GM10266 (cell line): ENCODE results near the gene TREH.

Source experiments
- DNase-seq: peaks from one replicate; pipeline ENCODE4 v3.0.0; 2012; ENCODE audit errors: extremely low spot score
- CTCF ChIP-seq: IDR thresholded peaks from 2 replicates; pipeline ENCODE4 v1.5.1; 2012; ENCODE audit warnings: mild to moderate bottlenecking, low read depth; ENCODE audit not compliant: control insufficient read depth, insufficient read depth; ENCODE audit errors: missing control alignments

The TREH gene

GRCh38 chr11:118651820-118652219 lies 27.6 kb downstream of the TREH start:
- no peak for TF ChIP-seq CTCF
- DNase-seq: no peak

GRCh38 chr11:118650366-118650765 lies 29.1 kb downstream of the TREH start:
- TF ChIP-seq CTCF: no peak
- no peak for DNase-seq

GRCh38 chr11:118649941-118650340 lies 29.5 kb downstream of the TREH start:
- no peak for DNase-seq
- TF ChIP-seq CTCF: no peak

- TF ChIP-seq CTCF: no peak
Observed at GRCh38 chr11:118648291-118648690, 31.2 kb downstream of the TREH start.

GRCh38 chr11:118646393-118646792 lies 33.1 kb downstream of the TREH start:
- no peak for DNase-seq
- TF ChIP-seq CTCF: no peak

More at GRCh38 chr11:118648291-118648690, 31.2 kb downstream of the TREH start:
- DNase-seq: no peak

GRCh38 chr11:118645066-118645715 lies 34.3 kb downstream of the TREH start:
- TF ChIP-seq CTCF: no peak
- no peak for DNase-seq

- TF ChIP-seq CTCF: no peak
- no peak for DNase-seq
Observed at GRCh38 chr11:118644496-118644895, 35.0 kb downstream of the TREH start.
